ENCODE results near the gene TMPRSS11D. TPM values are rescaled to one million over a fixed set of nuclear protein-coding genes. Genes with fewer than 3 reads are reported as not detected.

Gene TMPRSS11D
- total RNA-seq, 1 donor from 2014 or later, result not detected

DNA sequence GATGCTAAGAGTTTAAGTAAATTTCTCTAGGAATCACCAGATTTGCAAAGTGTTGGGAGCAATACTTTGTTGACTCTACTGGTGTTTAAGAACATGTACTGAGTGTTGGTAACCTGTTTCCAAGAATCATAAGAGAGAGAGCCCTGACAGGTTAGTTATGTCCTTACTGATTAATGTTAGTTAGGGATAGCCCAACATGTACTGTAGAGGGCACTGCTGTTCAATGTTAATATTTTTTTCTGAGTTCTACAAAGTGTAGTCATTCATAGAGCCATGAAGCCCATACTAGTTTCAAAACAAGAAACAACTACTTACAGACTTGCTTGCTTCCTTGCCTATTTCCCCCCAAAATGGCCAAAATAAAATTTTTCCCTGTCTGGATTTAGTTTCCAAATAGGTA, 11.9 kb downstream of the TMPRSS11D start:
- Histone ChIP-seq H3K27me3 (ENCODE audit: low read depth) (no peaks in the 10 kb centered on the region), H3K9me3 (no peaks in the 10 kb centered on the region), H3K4me1 (no peaks in the 10 kb centered on the region), H3K4me3 (no peak overlapping the region), H3K36me3 (no peaks in the 10 kb centered on the region), H3K27ac (no peak overlapping the region)
- ATAC-seq (peak; percentile 51 to 53), DNase-seq (no peak)
- TF ChIP-seq, protein P1, sequence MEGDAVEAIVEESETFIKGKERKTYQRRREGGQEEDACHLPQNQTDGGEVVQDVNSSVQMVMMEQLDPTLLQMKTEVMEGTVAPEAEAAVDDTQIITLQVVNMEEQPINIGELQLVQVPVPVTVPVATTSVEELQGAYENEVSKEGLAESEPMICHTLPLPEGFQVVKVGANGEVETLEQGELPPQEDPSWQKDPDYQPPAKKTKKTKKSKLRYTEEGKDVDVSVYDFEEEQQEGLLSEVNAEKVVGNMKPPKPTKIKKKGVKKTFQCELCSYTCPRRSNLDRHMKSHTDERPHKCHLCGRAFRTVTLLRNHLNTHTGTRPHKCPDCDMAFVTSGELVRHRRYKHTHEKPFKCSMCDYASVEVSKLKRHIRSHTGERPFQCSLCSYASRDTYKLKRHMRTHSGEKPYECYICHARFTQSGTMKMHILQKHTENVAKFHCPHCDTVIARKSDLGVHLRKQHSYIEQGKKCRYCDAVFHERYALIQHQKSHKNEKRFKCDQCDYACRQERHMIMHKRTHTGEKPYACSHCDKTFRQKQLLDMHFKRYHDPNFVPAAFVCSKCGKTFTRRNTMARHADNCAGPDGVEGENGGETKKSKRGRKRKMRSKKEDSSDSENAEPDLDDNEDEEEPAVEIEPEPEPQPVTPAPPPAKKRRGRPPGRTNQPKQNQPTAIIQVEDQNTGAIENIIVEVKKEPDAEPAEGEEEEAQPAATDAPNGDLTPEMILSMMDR (IDR thresholded peaks at IDR 0.05), result peak; percentile 26
- intact Hi-C loops (cut with DNase I), result no loop called here

DNA sequence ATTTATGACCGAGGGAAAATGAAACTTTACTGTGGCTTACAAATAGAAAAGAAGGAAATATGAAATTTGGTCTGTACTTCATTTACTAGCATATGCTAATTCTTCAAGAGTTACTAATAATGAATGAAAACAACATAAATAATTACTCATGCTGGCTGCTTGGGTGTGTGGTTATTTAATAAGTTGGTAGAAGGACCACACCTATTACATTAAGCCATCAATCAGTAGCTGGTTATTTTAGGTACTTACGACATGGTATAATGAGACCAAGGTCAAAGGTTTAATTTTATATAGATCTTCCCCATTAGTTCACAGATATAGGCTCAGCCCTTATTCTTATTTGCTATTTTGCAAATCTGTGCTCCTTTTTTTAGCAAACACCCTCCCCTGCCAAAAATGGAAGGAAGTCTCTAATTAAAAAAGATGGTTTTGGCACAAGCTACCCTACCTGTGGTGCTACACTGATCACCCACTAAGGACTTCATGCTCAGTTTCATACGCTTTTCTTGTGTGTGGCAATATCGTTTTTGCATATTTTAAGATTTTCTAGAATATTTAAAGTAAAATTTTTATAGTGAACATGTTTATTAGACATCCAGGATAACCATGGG, 14.1 kb downstream of the TMPRSS11D start:
- no peaks in the 10 kb centered on the region for H3K4me1 ChIP-seq
- TF ChIP-seq, protein P1 (IDR thresholded peaks at IDR 0.05), result no peak
- intact Hi-C loops (cut with DNase I), result no loop called here
- H3K36me3 ChIP-seq, result no peaks in the 10 kb centered on the region
- no peaks in the 10 kb centered on the region for H3K27me3 ChIP-seq (ENCODE audit: low read depth)
- H3K9me3 ChIP-seq, result no peaks in the 10 kb centered on the region
- ATAC-seq, result no peak
- no peak overlapping the region for H3K4me3 ChIP-seq
- no peak for DNase-seq
- no peak overlapping the region for H3K27ac ChIP-seq

DNA sequence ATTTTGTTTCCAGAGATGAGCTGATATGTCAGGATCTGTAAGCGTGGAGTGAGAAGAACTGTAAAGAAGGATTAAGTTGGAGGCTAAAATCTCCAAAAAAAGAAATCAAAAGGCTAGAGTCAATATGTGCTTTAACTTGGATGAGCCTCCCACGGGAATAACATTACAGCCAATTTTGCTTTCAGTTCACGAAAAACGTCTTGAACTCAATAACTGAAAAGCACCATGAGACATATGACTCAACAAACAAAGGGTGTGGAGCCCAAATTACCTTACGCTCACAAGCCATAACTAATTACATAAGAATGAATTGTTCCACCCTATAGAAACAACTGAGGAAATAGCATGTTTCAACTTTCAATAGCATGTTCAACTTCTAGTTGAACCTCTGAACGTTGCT, 22.3 kb downstream of the TMPRSS11D start:
- no peak overlapping the region for H3K27ac ChIP-seq
- no peaks in the 10 kb centered on the region for H3K36me3 ChIP-seq
- H3K9me3 ChIP-seq, result no peaks in the 10 kb centered on the region
- intact Hi-C loops (cut with DNase I), result no loop called here
- DNase-seq (no peak), ATAC-seq (no peak)
- TF ChIP-seq, protein P1 (IDR thresholded peaks at IDR 0.05), result no peak
- no peaks in the 10 kb centered on the region for H3K27me3 ChIP-seq (ENCODE audit: low read depth)
- H3K4me1 ChIP-seq, result no peaks in the 10 kb centered on the region
- H3K4me3 ChIP-seq, result no peak overlapping the region

DNA sequence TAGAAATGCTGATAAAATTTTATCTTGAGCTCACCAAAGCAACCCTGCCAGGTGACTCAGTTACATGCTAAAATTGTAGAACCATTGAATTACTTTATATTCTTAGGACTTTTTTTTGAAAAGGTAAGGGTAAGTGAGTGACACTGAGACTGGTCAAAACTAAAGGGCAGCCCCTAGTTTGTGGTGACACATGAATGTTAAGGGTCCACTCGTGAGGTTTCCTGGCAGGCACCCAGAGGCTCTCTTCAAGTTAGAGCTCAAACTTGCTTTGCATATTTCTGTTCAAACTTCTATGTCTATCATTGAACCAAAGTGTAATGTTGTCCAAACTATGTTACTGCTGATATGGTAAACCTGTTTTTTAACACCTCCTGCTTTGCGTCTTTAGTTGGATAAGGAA, 30.5 kb downstream of the TMPRSS11D start:
- TF ChIP-seq, protein P1 (IDR thresholded peaks at IDR 0.05), result no peak
- Histone ChIP-seq H3K36me3 (no peaks in the 10 kb centered on the region), H3K27me3 (ENCODE audit: low read depth) (no peaks in the 10 kb centered on the region), H3K27ac (no peak overlapping the region), H3K4me1 (no peaks in the 10 kb centered on the region), H3K4me3 (no peak overlapping the region), H3K9me3 (no peaks in the 10 kb centered on the region)
- intact Hi-C loops (cut with DNase I), result no loop called here
- no peak for ATAC-seq
- peak; percentile 45 for DNase-seq

DNA sequence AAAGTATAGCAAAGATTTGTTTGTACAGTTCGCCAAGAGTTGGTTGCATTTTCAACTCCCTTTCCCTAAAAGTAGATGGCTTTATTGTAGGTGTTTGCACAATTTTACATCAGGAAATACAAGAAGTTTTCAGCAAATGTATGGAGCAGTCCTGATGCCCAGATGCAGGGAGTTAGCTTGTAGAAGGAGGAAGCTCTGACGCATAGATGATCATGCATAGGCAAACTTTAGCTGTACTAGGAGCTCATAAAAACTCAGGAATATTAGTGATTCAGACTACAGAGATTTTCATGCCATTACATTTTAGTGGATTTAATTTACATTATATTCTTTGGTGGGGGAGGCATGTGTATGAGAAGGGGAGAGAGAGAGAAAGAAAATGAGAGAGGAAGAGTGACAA, 62.9 kb downstream of the TMPRSS11D start:
- ATAC-seq, result no peak
- Histone ChIP-seq H3K27ac (no peak overlapping the region), H3K27me3 (ENCODE audit: low read depth) (no peaks in the 10 kb centered on the region)

More for the DNA sequence above, 62.9 kb downstream of the TMPRSS11D start:
- H3K4me3 ChIP-seq, result no peak overlapping the region
- no peaks in the 10 kb centered on the region for H3K36me3 ChIP-seq
- TF ChIP-seq, protein P1 (IDR thresholded peaks at IDR 0.05), result no peak
- peaks cover 3% of the 10 kb centered on the region for H3K9me3 ChIP-seq
- no peaks in the 10 kb centered on the region for H3K4me1 ChIP-seq
- intact Hi-C loops (cut with DNase I), result no loop called here
- no peak for DNase-seq

Measured in lower lobe of right lung (tissue), 2 donors.